NCI-H2196 (cell line): Measurements from ENCODE around the gene MLH3.

Experiments
- DNase-seq: peaks from one replicate; lab custom pipeline; 2025; ENCODE audit not compliant: unreplicated experiment; lab: John Stamatoyannopoulos, UW

MLH3 gene

DNA sequence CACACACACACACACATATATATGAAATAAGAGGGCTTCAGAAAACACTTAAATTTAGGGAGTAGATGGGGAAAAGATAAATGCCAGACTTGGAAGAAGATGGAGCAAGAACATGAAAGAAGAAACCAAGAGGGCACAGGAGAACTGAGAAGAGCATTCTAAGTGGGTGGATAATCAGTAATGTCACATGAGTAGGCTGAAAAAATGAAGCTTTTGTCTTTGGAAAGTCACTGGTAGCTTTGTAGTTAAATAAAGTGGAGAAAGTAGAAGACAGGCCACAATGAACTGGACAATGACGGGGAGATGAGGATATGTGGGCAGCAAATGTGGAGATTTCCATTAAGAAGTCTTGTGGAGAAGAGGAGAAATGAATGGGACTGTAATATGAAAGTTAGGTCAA is 15.9 kb upstream of the MLH3 start:
- no peak for DNase-seq

DNA sequence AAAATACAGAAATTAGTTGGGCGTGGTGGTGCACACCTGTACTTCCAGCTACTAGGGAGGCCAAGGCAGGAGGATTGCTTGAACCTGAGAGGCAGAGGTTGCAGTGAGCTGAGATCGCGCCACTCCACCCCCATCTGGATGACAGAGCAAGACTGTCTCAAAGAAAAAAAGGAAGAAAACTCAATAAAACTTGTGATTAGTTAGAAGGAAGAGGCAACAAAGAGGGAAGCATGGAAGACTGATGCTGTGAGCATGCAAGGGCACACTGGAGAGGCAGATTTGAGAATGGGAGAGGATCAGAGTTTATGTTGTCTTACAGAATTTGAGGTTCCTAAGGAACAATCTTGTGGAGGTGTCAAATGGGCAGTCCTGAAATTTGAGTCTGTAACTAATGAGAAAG is 15.4 kb upstream of the MLH3 start:
- no peak for DNase-seq

DNA sequence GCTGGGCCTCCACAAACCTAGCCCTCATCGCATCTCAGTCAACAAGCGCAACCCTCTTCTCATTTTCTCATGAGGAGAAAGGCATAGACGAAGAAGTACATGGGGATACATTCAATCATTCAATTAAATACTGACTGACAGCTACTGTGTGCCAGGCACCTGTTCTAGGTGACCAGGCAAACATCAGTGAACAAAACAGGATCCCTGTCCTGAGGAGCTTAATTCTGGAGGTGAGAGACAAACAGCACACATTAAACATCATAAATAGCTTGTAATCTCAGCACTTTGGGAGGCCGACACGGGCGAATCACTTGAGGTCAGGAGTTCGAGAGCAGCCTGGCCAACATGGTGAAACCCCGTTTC is 12.9 kb upstream of the MLH3 start:
- no peak for DNase-seq

DNA sequence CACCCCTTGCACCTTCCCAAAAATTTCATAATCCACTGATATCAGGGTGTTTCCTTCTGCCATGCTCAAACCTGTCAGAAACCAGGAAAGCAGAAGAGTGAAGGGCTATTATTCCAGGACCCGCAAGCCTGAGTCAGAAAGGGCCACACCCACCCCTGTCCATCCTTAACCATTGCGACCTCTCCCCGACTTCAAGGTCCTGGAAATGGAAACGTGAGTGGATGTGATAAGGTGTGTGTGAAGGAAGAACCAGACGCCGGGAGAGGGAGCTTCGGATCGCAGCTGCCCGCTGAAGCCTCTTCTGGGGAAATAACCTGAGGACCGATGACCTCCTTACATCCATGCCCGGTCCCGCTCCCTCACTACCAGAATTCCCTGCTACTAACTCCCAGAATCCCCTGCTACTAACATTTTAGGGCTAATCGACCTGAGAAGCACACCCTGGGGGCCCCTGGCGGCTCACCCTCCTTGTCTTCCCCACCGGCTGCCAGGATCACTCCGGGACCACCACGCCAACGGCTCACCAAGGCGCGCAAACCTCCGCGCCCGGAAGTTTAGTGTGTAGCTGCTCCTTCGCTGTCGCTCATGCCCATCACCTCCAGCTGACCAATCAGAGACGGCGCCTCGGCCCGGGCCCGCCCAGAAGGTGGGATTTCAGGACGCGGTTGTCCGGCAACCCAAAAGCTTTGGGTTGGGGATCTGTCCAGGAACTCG is 12.4 kb upstream of the MLH3 start, which contains the start of gene ACYP1:
Gene ACYP1, minus strand, starts transcription at position 534 of the 714 bp plus-strand sequence. Its CDS starts 471 bp downstream, at position 63.
- peak; percentile 96 for DNase-seq

DNA sequence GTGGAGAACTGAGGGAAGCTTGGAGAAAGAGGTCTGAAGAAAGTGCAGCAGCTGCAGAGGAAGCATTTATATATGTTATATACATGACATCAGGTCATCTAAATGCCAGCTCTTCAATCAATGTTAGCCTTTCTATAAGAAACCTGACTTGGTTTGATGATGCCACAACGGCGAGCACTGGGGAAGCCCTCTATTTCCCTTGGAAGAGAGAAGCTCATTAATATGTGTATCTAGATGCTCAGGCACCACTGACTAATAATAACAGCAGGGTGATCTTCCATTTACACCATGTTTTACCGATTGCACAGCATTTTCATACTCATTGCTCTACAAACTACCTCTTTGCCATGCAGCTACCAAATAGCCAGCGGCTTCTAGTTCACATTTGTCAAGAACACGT is 11.7 kb upstream of the MLH3 start:
- DNase-seq, result no peak

DNA sequence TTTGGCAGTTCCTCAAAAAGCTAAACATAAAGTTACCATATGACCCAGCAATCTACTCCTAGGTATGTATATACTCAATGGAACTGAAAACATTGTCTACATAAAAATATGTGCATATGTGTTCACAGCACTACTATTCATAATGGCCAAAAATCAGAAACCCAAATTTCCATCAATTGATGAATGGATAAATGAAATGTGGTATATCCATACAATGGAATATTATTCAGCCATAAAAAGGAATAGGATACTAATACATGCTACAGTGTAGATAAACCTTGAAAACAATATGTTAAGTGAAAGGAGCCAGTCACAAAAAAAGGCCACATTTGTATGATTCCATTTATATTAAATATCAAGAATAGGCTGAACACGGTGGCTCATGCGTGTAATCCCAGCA is 9.2 kb upstream of the MLH3 start:
- DNase-seq, result no peak

DNA sequence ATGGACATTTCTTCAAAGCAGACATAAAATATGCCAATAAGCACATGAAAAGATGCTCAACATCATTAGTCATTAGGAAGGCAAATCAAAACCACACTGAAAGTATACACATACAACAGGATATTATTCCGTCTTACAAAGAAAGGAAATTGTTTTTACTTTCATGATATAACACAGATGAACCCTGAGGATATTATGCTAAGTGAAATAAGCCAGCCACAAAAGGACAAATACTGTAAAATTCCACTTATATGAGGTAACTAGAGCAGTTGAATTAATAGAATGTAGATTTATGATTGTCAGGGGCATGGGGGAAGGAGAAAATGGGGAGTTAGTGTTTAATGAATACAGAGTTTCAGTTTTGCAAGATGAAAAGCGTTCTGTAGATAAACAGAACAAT is 8.4 kb upstream of the MLH3 start:
- DNase-seq, result no peak

DNA sequence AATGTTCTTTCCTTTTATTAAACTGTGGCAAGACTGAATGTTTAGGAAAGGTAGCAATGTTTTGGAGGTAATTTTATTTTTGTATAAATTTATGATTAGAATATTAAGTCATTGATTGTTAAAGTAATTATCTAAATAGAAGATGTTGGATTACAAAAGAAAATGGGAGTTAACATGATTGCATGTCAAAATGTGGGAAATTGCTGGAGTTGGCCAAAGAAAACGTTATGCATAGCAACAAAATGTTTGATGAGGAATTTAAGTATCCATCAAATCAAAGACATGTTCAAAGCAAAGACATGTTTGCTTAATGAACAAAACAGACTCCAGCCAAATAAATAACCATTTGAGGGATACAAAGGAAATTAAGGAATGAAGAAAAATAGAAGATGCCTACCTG is 3.2 kb upstream of the MLH3 start:
- DNase-seq, result no peak

DNA sequence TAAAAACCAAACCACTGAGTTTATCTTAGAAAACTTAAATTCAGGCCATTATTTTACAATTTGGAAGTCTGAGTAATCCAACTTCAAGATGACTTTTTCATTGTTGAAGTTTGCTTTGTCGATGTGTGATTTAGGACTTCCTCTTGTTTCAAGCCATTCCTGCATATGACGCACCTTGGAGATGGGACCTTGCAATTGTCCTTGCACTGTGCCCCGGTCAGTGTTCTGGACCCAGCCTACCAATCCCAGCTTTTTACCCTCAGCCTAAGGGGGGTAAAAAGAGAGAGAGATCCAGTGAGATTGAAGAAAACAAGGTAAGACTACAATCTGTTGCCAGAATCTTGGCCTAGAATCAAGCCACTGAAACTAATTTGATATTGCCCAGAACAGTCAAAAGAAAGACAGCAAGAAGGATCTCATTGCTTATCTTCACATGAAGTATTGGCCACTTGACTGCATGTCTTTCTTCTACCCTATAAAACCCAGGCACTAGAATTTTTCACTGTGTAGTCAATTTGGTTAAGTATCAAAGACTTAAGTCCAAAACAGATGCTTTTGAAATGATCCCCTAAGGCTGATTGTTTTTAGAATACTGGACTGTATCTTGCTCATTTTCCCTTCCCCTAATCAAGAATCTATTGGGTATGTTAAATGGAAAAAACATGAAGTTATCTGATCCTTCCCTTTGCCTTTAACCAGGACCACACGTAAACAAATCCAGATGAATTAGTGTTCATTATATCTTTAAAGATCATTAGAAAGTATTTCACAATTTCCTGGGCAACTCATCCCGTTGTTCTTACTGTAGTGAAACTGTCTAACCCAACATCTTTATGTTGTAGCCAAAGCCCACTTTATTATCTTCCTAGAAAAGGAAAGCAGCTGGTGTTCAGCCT is 2.4 kb upstream of the MLH3 start:
- no peak for DNase-seq

DNA sequence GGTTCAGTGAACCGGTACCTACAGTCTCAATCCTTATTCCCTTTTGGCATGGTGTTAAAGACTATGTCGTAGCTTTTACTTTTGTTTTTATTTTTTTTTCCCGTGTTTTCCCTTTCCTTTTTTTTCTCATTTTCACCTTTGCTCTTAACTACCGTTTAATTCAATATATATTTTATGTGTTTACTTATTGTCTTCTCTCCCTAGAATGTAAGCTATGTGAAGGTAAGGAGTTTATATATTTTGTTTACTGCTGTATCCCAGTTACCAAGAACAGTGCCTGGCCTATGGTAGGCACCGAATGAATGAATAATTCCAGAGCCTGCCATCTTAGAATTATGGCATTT is 261 bp upstream of the MLH3 start:
- no peak for DNase-seq

DNA sequence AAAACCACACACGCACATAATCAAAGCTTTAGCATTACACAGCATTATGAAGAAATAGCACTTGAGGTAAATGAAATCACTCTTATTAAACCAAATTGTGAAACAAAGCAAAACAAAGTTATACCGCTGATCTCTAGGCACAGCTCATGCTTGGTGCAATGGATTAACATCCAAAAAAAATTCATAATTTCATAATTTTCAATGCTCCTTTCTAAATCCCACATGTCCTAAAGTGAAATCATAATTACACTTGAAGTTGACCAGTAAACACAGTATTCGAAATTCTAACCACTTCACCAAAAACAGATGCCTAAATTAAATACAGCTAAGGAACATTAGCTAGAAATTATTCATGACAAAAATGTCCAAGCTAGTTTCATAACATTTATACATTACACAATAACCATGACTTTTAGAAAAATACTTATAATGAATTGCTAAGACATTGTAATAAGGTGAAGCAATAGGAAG is 1.5 kb downstream of the MLH3 start:
- no peak for DNase-seq

DNA sequence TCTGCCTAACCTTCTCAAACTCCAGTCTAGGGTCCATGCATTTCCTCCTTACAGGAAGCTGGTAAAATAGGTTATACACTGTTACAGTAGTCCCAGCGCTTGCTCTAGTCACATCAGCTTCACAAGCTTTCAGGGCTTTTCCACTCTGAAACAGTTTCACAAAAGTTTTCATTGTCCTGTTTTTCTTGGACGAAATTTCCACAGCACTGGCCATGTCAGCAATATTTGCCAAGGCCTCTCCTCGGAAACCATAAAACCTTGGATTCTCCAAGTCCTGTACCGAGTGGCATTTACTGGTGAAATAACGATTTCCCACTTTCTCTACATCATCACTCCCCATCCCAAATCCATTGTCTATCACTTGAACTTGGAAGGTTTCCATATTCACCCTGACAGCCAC is 2.1 kb downstream of the MLH3 start:
- no peak for DNase-seq

DNA sequence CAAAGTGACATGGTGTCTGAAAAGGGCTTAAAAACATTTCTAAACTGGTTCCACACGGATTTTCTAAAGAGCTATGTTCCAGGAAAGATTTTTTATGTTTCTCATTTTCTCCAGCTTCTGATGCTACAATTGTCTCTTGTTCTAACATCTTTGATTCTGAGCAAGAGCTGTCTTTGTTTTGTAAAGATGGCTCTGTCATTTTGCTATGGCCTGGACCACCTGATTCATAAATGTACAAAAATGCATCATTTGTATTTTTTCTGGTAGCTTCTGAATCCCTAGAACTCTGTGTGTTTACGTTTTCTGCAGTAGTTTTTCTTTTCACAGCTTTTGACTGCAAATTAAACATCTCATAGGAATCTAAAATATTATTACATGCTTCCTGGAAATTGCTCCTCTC is 3.2 kb downstream of the MLH3 start:
- DNase-seq, result no peak

DNA sequence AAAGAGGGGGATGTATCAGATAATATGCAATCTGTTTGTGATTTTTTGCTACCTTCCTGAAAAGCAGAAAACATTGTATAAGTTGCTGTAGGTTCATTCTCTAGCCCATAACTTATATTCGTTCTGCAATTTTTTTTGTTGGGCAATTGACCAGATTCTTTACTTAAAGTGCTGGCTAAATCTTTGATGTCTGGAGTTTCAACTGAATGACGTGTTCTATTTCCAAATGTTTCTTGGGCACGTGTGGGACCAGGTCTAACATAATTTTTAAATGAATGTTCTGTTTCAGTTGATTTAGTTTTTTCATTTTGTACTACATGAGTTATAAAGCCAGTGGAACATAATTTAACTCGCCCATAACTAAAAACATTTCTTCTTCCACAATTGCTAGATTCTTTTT is 3.8 kb downstream of the MLH3 start:
- DNase-seq, result no peak

DNA sequence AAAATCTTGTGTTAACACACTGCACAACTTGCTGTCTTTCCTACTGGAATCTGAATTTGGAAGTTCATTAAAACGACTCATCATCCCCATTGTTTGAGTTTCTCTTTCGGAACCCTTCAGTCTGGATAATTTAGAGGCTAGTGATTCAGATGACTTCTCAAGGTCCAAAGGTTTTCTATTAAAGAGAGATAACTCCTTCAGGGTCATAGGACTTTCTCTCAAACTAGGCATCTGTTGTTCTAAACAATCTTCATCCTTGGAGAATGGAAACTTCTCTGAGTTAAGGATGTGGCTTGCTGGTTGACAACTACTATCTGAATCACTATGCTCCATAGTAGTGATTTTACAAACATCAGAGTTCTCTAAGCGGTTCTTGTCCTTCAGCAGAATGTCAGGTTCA is 4.4 kb downstream of the MLH3 start:
- DNase-seq, result no peak

DNA sequence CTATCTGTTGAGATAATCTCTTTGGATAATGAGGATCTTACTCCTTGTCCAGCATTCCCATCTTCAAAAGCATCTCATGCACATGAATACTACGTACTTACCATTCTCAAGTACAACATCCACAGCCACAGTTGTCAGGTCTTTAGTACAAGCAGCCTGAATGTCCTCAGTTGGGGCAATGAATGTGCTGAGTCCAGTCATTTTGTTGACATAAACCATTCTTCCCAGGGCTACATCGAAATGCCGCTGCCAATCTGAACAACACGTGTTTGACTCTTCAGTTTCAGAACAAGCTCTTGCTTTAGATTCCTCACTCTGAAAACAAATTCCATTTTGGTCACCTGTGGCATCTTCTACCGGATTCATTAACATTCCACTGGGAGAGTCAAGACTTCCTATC is 5.0 kb downstream of the MLH3 start:
- no peak for DNase-seq

DNA sequence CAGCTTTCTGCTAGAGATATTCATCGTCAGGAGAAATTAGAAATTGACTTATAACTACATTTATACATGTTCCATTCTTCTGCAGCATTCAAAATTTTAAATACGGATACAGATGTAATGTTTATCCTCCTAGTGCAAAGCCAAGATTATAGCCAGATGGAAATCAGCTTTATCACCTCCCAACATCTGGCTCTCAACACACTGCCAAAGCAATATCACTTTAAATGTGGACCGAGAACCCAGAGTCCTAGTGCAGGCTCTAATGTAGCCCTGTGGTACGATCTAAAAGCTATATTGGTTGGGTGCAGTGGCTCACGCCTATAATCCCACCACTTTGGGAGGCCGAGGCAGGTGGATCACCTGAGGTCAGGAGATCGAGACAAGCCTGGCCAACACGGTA is 6.5 kb downstream of the MLH3 start:
- DNase-seq, result no peak

DNA sequence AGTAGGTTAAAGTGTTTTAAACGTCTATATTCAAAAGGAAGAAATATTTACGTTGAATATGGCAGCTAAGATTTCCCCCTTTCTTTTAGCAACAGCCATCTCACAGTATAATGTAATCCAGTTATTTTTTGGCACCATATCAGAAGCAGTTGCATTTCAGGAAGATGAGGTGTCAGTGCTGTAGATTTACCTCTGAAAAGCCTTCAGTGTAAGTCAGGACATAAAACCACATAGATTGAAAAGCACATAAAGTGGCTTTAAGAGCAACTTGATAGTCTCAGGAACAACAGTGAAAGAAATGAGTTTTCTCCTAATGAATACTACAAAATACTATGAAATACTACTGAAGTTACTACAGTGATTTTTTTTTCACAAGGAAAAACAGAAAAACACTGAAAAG is 6.9 kb downstream of the MLH3 start:
- DNase-seq, result no peak

DNA sequence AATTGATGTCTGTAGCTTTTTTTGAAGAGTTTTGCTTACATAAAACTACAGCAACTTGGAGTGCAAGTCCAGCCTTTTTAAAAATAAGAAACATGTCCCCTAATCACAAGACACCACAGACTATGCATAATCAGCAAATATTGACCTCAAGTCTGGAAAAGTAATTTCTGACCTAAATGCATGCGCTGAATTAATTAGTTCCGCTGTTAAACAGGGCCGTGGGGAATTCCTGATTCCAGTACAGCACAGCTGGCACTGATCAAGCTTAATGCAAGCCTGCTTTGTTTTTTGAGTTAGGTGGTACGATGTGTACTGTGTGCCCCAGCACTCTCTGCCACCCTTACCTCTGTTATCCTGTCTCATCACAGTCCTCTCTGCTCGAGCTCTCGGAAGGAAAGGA is 9.2 kb downstream of the MLH3 start:
- no peak for DNase-seq

DNA sequence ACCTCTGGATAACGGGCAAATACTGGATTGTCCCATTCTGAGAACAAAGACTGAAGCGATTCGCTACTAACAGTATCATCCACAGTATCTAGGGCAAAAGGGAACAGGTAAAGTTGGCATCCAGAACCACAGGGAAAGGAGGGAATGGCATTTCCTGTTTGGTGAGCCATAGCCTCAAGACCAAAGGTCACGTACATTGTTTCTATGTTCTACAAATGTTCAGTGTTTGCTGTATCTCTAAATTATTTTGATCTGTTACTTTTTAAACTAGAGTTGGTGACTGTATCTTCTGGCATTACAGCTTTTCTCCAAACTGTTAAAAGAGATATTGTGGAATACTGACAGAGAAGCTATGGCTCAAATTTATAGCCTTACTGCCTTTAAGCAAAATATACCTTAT is 9.7 kb downstream of the MLH3 start:
- DNase-seq, result no peak

DNA sequence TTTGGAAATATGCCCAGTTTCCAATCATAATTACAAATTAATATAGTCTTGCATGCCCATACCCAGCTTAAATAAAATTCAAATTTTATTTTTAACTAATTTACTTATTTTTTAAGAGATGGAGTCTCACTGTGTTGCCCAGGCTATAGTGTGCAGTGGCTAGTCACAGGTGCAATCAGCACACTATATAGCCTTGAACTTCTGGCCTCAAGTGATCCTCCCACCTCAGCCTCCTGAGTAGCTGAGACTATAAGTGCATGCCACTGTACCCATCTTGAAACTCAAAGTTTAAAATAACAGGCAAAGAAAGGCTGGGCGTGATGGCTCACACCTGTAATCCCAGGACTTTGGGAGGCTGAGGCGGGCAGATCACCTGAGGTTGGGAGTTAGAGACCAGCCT is 10.3 kb downstream of the MLH3 start:
- DNase-seq, result no peak

DNA sequence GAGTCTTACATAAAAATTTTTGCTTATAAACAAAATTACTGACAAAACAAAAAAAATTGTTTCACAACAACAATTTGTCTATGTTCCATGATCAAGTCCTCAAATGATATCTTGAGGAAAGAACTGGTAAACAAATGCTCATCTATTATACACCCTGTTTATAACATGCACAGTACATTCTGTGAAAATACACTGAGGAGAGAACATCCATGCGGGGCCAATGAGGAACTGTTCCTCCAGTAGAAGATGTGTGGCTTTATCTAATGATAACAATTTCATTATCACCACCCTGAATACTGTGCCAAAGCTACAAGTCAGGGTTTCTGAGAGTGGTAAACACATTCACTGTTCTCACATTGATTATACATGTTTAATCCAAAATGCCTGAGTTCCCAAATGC is 10.8 kb downstream of the MLH3 start:
- no peak for DNase-seq

DNA sequence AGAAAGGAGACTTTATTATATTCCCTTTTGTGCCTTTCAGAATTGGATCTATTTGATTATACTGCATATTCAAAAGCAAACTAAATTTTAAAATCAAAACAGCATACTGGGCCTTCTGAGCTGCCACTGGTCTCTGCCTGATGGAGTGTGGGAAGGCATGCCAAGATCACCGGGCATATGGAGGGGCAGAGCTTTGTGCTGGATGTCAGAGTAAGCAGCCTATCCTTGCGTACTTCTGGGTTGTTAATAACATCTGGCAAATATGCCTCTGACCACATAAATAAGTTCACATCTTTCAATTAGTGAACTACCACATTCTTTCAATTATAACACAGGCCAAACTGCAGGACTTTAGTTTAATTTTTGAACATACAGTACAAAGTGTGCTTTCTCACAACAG is 18.3 kb downstream of the MLH3 start:
- DNase-seq, result no peak
